Measurements from ENCODE around the gene RNF146.

- no peak for TF ChIP-seq CTCF (IDR thresholded peaks at IDR 0.05; ENCODE audit: poor library complexity)
- TF ChIP-seq EZH2 (IDR thresholded peaks at IDR 0.05; ENCODE audit: borderline replicate concordance) = no peak
- no peak for TF ChIP-seq EZH2phosphoT487 (IDR thresholded peaks at IDR 0.05; ENCODE audit: low read depth, severe bottlenecking, unreplicated experiment)
These were observed 11.5 kb downstream of the RNF146 start for GRCh38 chr6:127277878-127278843.
